GM18520 (cell line): Measurements from ENCODE around the gene CMTM2.
"Not testable (repeated sequence)": the region's sequence is repeated elsewhere in the genome, so short reads cannot be mapped to it uniquely, and the experiment has no call there.

Source experiments
- ATAC-seq: cut with Tn5 transposase; IDR thresholded peaks from one replicate; pipeline ENCODE4 v1.9.1; 2021; ENCODE audit not compliant: unreplicated experiment

The CMTM2 gene

GRCh38 chr16:66552286-66553177 lies 26.7 kb upstream of the CMTM2 start, which contains the start of gene CKLF:
Gene CKLF, plus strand, starts transcription at chr16:66552576. Its CDS starts 140 bp downstream, at chr16:66552716.
- ATAC-seq = peak; percentile 76

DNA sequence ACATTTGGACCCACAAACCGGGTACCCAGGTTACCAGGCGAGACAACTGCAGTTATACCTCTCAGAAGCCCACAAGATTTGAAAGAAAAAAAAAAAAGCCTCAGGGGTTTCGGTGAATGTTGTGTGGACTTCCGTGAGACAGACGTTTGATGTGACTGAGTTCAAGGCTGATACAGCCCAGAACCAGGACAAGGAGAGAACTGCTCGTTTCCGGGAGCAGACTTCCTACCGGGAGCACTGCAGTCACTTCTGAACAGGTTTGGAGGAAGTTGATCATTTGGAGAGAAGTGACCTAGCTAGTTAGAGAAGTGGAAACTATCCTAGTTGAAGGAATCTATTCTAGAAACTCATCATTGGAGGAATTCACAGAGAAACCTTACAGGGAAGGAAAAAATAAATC lies 26.0 kb upstream of the CMTM2 start:
- ATAC-seq = no peak

GRCh38 chr16:66554021-66554420 lies 25.2 kb upstream of the CMTM2 start:
- ATAC-seq = no peak

GRCh38 chr16:66554495-66554894 lies 24.8 kb upstream of the CMTM2 start:
- ATAC-seq = no peak

DNA sequence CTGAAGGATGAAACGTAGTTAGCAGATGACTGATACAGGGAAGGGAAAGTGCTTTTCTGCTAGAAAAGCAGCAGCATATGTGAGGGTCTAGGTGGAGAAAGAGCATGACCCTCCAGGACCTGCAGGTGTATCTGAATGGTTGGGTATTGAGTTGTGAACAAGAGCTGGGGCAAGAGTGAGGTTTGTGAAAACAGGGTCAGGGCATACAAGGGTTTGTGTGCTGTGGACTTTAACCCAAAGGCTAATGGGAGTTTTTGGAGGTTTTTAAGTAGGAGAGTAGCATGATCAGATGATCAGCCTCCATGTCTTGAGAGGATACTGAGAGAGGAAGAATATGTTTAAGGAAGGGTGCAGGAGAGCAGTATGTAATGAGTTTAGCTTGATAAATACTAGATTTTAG lies 19.2 kb upstream of the CMTM2 start:
- no peak for ATAC-seq

DNA sequence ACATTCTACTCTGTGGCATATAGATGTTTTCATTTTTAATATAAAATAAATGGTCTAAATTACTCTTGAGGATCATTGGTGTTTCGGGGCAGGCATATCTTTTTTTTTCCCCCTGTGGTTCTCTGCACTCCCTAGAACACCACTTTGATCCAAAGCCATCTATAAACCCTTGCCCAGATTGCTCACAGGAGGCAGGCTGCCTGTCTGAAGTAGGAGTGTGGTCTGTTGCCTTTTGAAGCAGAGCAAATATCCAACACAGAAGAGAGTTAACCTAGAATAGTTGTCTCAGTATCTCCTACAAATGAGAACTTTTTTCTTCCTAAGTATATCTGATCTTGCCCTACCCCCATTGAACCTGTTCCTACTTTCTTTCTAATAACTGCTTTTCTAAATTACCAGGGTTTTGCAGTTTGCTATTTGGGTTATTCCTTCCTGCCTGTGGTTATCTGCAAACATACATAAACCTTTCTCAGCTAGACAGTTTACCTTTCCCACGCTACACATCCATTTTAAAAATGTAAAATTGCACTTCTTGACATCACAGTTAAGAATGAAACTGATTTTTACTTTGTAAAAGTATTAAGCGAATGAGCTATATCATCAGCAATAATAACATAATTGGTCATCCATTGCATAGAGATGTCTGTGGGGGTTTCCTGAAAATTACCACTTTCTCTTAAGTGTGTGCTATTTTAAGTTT lies 17.7 kb upstream of the CMTM2 start:
- no peak for ATAC-seq

DNA sequence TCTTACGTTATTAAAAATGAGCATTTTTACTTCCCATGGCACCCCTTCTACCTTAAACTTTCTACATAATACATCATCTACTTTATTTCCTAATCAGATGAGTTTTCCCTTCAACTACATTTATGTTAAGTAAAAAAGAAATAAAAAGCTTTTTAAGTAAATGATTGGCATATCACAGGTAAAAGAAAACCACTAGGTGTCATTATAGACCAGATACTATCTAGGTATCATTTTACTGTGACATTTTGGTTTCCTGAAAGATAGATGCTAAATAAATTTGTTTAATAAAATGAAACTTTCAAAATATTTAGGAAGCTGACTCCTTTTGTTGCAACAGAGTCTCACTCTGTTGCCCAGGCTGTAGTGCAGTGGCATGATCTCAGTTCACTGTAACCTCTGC lies 16.9 kb upstream of the CMTM2 start:
- ATAC-seq = no peak

DNA sequence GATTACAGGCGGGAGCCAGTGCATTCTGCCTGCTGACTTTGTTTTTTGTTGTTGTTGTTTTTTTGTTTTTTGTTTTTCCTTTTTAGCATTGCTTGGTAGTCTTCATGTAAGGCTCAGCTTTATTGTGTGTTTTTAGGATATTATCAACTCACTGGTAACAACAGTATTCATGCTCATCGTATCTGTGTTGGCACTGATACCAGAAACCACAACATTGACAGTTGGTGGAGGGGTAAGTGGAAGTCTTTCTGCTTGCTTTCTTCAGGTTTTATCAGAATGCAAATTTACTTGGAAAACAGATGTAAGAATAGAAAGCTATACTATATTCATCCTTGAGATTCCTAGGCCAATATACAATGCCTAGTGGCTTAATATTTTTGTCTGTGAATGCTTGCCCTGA lies 16.3 kb upstream of the CMTM2 start:
- no peak for ATAC-seq

DNA sequence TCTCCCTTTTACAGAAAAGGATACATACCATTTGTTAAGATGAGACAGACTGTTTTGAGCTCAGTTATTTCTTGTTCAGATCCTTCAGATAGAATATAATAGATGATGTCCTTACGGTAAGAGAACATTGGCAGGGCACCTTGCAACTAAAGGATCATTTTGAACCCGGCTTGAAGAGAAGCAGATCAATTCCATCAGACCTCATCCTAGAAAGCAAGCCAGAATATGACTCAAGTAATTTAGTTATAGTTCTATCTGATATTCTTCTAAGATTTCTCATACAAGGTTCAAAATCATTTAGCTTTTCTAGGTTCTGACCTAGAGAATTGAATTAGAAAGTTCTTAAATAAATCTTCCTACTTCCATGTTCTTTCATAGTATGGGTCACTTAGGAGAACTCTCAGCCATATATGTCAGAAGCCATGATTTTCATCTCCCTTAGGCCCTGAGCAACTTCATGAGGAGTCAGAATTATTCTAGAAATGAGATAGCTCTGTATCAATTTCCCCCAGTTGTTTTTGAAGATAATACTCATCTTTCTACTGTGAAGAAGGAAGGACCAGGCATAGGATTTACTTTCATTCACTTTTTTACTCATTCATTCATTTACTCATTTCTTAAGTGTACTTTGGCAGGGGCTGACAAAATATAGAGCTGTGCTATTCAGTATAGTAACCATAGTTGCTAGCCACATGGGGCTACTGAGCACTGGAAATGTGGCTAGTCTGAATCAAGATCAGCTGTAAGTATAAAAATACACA lies 15.5 kb upstream of the CMTM2 start:
- ATAC-seq = no peak

DNA sequence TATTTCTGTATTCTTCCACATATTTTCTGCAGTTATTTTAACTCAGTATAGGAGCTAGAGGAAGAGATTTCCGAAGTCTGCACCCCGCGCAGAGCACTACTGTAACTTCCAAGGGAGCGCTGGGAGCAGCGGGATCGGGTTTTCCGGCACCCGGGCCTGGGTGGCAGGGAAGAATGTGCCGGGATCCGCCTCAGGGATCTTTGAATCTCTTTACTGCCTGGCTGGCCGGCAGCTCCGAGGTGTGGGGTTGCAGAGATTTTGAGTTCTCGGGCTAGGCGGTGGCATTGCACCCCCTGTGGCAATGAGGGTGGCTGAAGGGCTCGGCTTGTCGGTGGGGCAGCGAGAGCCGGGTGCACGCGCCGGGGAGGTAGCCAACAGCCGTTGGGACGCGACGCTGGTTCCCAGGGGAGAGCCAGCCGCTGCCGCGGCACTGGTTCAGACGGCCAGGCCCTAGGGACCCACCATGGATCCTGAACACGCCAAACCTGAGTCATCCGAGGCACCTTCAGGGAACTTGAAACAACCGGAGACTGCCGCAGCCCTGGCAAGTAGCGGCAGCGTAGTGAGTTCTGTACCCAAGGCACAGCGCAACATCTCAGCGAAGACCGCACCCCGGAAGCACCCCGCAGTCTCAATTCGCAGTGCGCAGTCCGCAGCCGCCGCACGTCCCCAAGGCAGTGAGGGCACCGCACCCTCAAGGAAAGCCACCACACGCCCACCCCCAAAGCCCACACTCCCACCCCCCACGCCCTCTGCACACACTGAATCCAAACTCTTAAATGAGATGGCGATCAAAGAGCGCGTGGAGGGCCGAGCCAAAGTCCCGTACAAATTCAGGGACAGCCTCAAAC lies 13.0 kb upstream of the CMTM2 start, which contains the start of gene CMTM1:
CMTM1 (plus strand) TSS at position 389 of the 851 bp plus-strand sequence; CDS start at position 464, 75 bp downstream.
- no peak for ATAC-seq

DNA sequence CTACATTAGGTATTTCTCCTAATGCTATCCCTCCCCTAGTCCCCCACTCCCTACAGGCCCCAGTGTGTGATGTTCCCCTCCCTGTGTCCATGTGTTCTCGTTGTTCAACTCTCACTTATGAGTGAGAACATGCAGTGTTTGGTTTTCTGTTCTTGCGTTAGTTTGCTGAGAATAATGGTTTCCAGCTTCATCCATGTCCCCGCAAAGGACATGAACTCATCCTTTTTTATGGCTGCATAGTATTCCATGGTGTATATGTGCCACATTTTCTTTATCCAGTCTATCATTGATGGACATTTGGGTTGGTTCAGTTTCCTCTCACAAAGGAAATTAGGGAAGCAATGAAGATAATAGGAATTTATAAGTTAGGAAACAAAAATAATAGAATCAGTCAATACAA lies 12.0 kb upstream of the CMTM2 start:
- ATAC-seq = not testable (repeated sequence)

GRCh38 chr16:66568355-66568754 lies 10.9 kb upstream of the CMTM2 start:
- ATAC-seq = no peak

DNA sequence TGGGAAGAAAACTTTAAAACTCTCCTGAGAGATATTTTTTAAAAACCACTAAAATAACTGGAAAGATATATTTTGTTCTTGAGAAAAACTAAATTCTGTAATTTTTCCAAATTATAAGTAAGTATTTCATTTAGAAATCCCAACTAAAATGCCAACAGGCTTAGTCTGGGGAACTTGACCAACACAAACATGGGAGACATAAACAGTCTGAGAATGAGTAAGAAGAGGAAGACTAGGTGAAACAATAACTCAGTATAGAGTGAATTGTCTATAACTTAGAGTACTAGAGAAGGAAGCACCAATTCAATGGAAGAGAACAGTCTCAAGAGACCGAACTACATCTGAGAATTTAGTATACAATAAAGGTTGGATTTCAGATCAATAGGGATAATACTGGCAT lies 10.1 kb upstream of the CMTM2 start:
- no peak for ATAC-seq

DNA sequence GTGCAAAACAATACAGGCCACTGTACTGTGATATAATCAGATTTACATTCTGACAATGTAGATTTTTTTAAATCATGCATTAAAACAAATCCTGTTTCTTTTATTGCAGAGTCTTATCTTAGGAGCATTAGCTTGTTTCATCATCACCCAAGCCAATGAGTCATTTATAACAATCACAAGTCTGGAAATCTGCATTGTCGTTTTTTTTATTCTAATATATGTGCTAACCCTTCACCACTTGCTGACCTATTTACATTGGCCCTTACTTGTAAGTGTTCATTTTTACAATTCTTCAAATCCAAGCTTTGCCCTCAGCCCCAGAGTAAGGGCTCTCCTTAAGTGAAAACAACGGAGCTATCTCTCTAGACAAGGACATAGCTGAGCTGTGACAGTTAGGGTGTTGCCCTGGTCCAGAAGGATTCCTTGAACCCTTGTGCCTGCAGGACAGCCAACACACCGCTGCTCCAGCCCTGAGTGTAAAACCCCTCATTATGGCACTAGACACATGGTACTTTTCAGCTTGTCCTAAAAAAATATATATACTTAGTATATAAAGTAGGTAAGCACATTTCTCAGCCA lies 9.3 kb upstream of the CMTM2 start:
- no peak for ATAC-seq

- no peak for ATAC-seq
Observed at GRCh38 chr16:66572356-66572755, 6.9 kb upstream of the CMTM2 start.

DNA sequence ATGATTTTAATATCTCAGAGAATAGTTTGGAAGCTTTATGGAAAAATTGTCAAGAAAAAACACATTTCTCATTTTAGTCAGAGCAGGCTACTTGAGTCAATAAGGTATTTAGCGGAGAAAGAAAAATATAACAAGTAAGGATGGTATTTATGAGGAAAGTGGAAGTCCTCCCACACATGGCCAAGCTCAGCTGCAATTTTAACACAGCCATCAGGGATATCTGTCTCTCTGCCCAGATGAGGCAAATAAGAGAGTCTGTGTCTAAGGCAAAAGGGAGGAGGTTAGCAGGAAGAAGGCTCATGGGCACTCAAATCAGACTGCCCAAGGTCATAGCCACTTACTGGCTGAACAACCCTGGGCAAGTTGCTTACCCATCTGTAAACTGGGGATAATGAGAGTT lies 5.2 kb upstream of the CMTM2 start:
- ATAC-seq = no peak

DNA sequence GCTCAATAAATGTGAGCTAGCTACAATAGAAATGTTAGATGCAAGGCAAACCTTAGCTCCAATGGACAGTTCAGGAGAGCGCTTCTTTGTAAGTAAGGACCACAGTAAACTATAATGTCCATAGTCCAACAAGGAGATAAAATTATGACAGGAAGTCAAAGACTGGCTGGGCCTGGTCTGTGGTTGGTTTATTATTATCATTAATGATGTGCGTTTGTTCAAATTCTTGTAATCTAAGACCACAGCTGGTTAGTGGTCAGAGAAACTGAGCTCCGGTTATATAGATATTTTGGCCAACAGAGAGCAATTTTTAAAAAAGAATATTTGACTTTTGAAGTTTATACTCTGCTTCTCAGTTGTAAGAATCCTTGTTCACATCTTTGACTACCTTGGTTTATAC lies 4.7 kb upstream of the CMTM2 start:
- no peak for ATAC-seq

DNA sequence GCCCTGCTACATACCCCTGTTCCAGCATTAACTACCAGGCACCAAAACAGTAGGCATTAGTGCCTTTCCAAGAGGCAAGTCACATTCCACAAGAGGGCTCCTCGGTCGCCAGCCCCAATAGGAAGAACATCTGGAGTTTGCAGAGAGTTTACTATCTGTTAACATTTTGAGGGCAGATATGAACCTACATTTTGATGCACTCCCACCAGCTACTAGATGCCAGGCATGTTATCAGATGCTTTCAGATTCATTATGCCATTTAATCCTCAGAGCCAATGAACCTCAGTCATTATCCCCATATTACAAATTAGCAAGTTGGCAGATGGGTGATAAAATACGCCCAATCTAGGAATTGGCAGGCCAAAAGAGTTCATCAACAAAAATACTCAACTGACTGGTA lies 4.2 kb upstream of the CMTM2 start:
- no peak for ATAC-seq

DNA sequence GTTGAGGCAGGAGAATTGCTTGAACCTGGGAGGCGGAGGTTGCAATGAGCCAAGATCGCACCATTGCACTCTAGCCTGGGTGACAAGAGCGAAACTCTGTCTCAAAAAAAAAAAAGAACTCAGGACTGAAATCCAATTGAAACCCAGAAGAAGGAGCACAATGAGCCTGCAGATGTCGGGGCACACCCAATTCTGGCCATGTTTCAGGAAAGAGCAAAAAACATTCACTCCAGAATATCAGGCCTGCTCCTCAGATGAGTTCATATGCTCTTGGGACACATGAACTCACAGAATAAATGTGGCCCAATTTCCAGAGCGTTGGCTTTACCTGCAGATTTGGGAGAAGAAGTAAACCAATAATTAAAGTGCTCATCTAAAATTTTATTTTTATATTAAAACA lies 3.0 kb upstream of the CMTM2 start:
- ATAC-seq = no peak

GRCh38 chr16:66580605-66581209 lies 1.4 kb downstream of the CMTM2 start:
- ATAC-seq = no peak
